ENCODE measurements around the gene MAPK14.
A peak's percentile ranks its signal among the peaks of the same experiment; 100 is the strongest.
"Not testable (repeated sequence)": the region's sequence is repeated elsewhere in the genome, so short reads cannot be mapped to it uniquely, and the experiment has no call there.

Gene MAPK14

GRCh38 chr6:36023996-36024795, 3.4 kb upstream of the MAPK14 start, which contains the start of gene SLC26A8:
TSS of gene SLC26A8 (minus strand) at chr6:36024641. CDS start at chr6:36019707, 4,934 bp downstream.
- 25 to 30% methylated on average over 24 to 37 of the region's 44 CpGs for WGBS, 2 experiments (ENCODE audit: insufficient coverage in 2 of 2)
- Histone ChIP-seq H3K27ac (ENCODE audit: low read depth, low read length, severe bottlenecking) (peak within 1 kb of the TSS; percentile 90), H3K4me1 (ENCODE audit: control insufficient read depth, insufficient read depth, low read length, poor library complexity, severe bottlenecking) (peaks cover 21% of the 10 kb centered on the region), H3K4me3 (ENCODE audit: extremely low read depth, insufficient read depth, low read length, poor library complexity, severe bottlenecking) (no peak within 1 kb of the TSS), H3K36me3 (ENCODE audit: control insufficient read depth, insufficient read depth, low read length) (no peaks in the 10 kb centered on the region), H3K9me3 (ENCODE audit: control insufficient read depth, low read length) (no peaks in the 10 kb centered on the region)

GRCh38 chr6:36025260-36025931, 2.2 kb upstream of the MAPK14 start:
- H3K27ac ChIP-seq (ENCODE audit: low read depth, low read length, severe bottlenecking), result peak overlapping the region; percentile 90
- no peaks in the 10 kb centered on the region for H3K36me3 ChIP-seq (ENCODE audit: control insufficient read depth, insufficient read depth, low read length)
- H3K4me3 ChIP-seq (ENCODE audit: extremely low read depth, insufficient read depth, low read length, poor library complexity, severe bottlenecking), result no peak overlapping the region
- peaks cover 21% of the 10 kb centered on the region for H3K4me1 ChIP-seq (ENCODE audit: control insufficient read depth, insufficient read depth, low read length, poor library complexity, severe bottlenecking)
- H3K9me3 ChIP-seq (ENCODE audit: control insufficient read depth, low read length), result no peaks in the 10 kb centered on the region
- WGBS, 2 experiments (ENCODE audit: insufficient coverage in 2 of 2), result 100% methylated on average over 1 of the region's 1 CpG; no CpG with 5 or more reads in 1 of the 2 experiments

- peak overlapping the region; percentile 90 for H3K27ac ChIP-seq (ENCODE audit: low read depth, low read length, severe bottlenecking)
- WGBS, 2 experiments (ENCODE audit: insufficient coverage in 2 of 2), result 49 to 50% methylated on average over 2 to 3 of the region's 5 CpGs
- peaks cover 21% of the 10 kb centered on the region for H3K4me1 ChIP-seq (ENCODE audit: control insufficient read depth, insufficient read depth, low read length, poor library complexity, severe bottlenecking)
- H3K4me3 ChIP-seq (ENCODE audit: extremely low read depth, insufficient read depth, low read length, poor library complexity, severe bottlenecking), result no peak overlapping the region
- H3K9me3 ChIP-seq (ENCODE audit: control insufficient read depth, low read length), result no peaks in the 10 kb centered on the region
- H3K36me3 ChIP-seq (ENCODE audit: control insufficient read depth, insufficient read depth, low read length), result no peaks in the 10 kb centered on the region
Measured at GRCh38 chr6:36025932-36026327, 1.7 kb upstream of the MAPK14 start.

DNA sequence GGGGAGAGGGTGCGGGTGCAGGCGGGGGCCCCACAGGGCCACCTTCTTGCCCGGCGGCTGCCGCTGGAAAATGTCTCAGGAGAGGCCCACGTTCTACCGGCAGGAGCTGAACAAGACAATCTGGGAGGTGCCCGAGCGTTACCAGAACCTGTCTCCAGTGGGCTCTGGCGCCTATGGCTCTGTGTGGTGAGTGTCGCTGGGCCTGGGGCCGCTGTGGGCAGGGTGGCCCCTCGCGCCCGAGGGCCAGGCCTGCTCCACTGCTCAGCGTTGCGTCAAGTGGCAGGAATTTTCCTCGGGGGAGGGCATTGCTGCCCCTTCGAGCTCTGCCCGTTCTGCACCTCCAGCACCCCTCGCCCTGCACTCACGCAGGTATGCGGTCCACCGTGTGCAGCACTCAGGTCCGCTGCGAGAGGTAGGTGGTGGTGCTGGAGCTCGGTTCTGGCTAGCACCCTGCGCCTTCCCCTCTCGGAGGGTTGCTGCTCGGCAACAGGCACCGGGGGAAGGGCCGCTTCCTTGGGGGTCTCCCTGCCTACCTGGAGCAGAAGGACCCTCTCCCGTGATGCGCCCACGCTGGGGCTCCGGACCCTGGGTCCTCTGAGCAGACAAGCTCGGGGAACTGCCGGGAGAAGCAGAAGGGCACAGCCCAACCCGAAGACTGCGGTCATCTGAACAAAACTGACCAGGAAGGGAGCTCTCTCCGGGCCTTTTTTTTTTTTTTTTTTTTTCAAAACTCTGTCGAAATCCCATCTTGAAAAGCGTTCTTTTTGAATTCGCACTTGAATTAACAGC, 674 bp downstream of the MAPK14 start:
- peaks cover 26% of the 10 kb centered on the region for H3K4me1 ChIP-seq (ENCODE audit: control insufficient read depth, insufficient read depth, low read length, poor library complexity, severe bottlenecking)
- H3K9me3 ChIP-seq (ENCODE audit: control insufficient read depth, low read length), result no peaks in the 10 kb centered on the region
- WGBS, 2 experiments (ENCODE audit: insufficient coverage in 2 of 2), result 0% methylated on average over 31 to 38 of the region's 44 CpGs
- H3K36me3 ChIP-seq (ENCODE audit: control insufficient read depth, insufficient read depth, low read length), result peaks cover 3% of the 10 kb centered on the region
- H3K4me3 ChIP-seq (ENCODE audit: extremely low read depth, insufficient read depth, low read length, poor library complexity, severe bottlenecking), result peak overlapping the region; percentile 95
- H3K27ac ChIP-seq (ENCODE audit: low read depth, low read length, severe bottlenecking), result peak overlapping the region; percentile 82

DNA sequence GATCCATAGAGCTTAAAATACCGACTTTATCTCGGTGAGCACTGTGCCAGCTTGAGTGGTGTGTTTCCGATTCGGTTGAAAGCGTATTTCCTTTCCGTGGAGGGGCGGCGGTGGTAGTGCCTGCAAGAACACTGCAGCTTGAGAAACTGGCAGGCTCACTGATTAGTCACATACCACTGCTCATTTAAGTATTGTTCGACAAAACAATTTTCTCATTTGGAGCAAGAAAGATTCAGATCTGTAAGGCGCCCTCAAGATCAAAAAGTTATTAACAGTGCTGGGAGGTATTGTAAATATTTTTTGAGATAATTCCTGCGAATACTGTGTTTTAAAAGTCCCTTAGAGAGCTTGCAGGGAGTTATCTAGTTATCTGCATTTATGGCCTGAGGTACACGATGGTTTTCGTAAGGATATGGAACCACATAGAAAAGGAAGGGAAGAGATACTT, 1.3 kb downstream of the MAPK14 start:
- peak overlapping the region; percentile 95 for H3K4me3 ChIP-seq (ENCODE audit: extremely low read depth, insufficient read depth, low read length, poor library complexity, severe bottlenecking)
- H3K4me1 ChIP-seq (ENCODE audit: control insufficient read depth, insufficient read depth, low read length, poor library complexity, severe bottlenecking), result peaks cover 26% of the 10 kb centered on the region
- H3K27ac ChIP-seq (ENCODE audit: low read depth, low read length, severe bottlenecking), result peak overlapping the region; percentile 82
- 1 to 5% methylated on average over 10 to 13 of the region's 13 CpGs for WGBS, 2 experiments (ENCODE audit: insufficient coverage in 2 of 2)
- H3K36me3 ChIP-seq (ENCODE audit: control insufficient read depth, insufficient read depth, low read length), result peaks cover 3% of the 10 kb centered on the region
- no peaks in the 10 kb centered on the region for H3K9me3 ChIP-seq (ENCODE audit: control insufficient read depth, low read length)

- Histone ChIP-seq H3K4me3 (ENCODE audit: extremely low read depth, insufficient read depth, low read length, poor library complexity, severe bottlenecking) (peak overlapping the region; percentile 95), H3K36me3 (ENCODE audit: control insufficient read depth, insufficient read depth, low read length) (peaks cover 3% of the 10 kb centered on the region), H3K9me3 (ENCODE audit: control insufficient read depth, low read length) (no peaks in the 10 kb centered on the region), H3K4me1 (ENCODE audit: control insufficient read depth, insufficient read depth, low read length, poor library complexity, severe bottlenecking) (peaks cover 26% of the 10 kb centered on the region), H3K27ac (ENCODE audit: low read depth, low read length, severe bottlenecking) (no peak overlapping the region)
- 54 to 63% methylated on average over 4 to 5 of the region's 6 CpGs for WGBS, 2 experiments (ENCODE audit: insufficient coverage in 2 of 2)
Measured at GRCh38 chr6:36029464-36029863, 1.9 kb downstream of the MAPK14 start.

- WGBS, 2 experiments (ENCODE audit: insufficient coverage in 2 of 2), result 75 to 100% methylated on average over 1 of the region's 1 CpG
- Histone ChIP-seq H3K4me1 (ENCODE audit: control insufficient read depth, insufficient read depth, low read length, poor library complexity, severe bottlenecking) (peaks cover 5% of the 10 kb centered on the region), H3K27ac (ENCODE audit: low read depth, low read length, severe bottlenecking) (no peak overlapping the region), H3K9me3 (ENCODE audit: control insufficient read depth, low read length) (no peaks in the 10 kb centered on the region), H3K36me3 (ENCODE audit: control insufficient read depth, insufficient read depth, low read length) (peaks cover 3% of the 10 kb centered on the region), H3K4me3 (ENCODE audit: extremely low read depth, insufficient read depth, low read length, poor library complexity, severe bottlenecking) (no peak overlapping the region)
Measured at GRCh38 chr6:36032261-36032660, 4.7 kb downstream of the MAPK14 start.

- 83 to 100% methylated on average over 7 of the region's 10 CpGs for WGBS, 2 experiments (ENCODE audit: insufficient coverage in 2 of 2)
- H3K4me3 ChIP-seq (ENCODE audit: extremely low read depth, insufficient read depth, low read length, poor library complexity, severe bottlenecking); H3K4me1 ChIP-seq (ENCODE audit: control insufficient read depth, insufficient read depth, low read length, poor library complexity, severe bottlenecking); H3K36me3 ChIP-seq (ENCODE audit: control insufficient read depth, insufficient read depth, low read length); H3K27ac ChIP-seq (ENCODE audit: low read depth, low read length, severe bottlenecking); H3K9me3 ChIP-seq (ENCODE audit: control insufficient read depth, low read length): not testable (repeated sequence)
Measured at GRCh38 chr6:36033144-36033543, 5.5 kb downstream of the MAPK14 start.

GRCh38 chr6:36033935-36034334, 6.3 kb downstream of the MAPK14 start:
- no peaks in the 10 kb centered on the region for H3K9me3 ChIP-seq (ENCODE audit: control insufficient read depth, low read length)
- no peak overlapping the region for H3K4me3 ChIP-seq (ENCODE audit: extremely low read depth, insufficient read depth, low read length, poor library complexity, severe bottlenecking)
- H3K4me1 ChIP-seq (ENCODE audit: control insufficient read depth, insufficient read depth, low read length, poor library complexity, severe bottlenecking), result peaks cover 5% of the 10 kb centered on the region
- no peak overlapping the region for H3K27ac ChIP-seq (ENCODE audit: low read depth, low read length, severe bottlenecking)
- peaks cover 3% of the 10 kb centered on the region for H3K36me3 ChIP-seq (ENCODE audit: control insufficient read depth, insufficient read depth, low read length)
- 92% methylated on average over 2 of the region's 3 CpGs; no CpG with 5 or more reads in 1 of the 2 experiments for WGBS, 2 experiments (ENCODE audit: insufficient coverage in 2 of 2)

- H3K4me1 ChIP-seq (ENCODE audit: control insufficient read depth, insufficient read depth, low read length, poor library complexity, severe bottlenecking), result peaks cover 5% of the 10 kb centered on the region
- H3K27ac ChIP-seq (ENCODE audit: low read depth, low read length, severe bottlenecking), result no peak overlapping the region
- H3K9me3 ChIP-seq (ENCODE audit: control insufficient read depth, low read length), result no peaks in the 10 kb centered on the region
- no CpG with 5 or more reads among the region's 3 CpGs for WGBS, 2 experiments (ENCODE audit: insufficient coverage in 2 of 2)
- H3K4me3 ChIP-seq (ENCODE audit: extremely low read depth, insufficient read depth, low read length, poor library complexity, severe bottlenecking), result no peak overlapping the region
- H3K36me3 ChIP-seq (ENCODE audit: control insufficient read depth, insufficient read depth, low read length), result peaks cover 3% of the 10 kb centered on the region
Measured at GRCh38 chr6:36034441-36034840, 6.8 kb downstream of the MAPK14 start.

Data from mesodermal cell (in vitro differentiated cells).